ENCODE measurements around the gene EMC10. TPM values are rescaled to one million over a fixed set of nuclear protein-coding genes. Genes with fewer than 3 reads are reported as not detected.

EMC10 gene
- total and polyA plus RNA-seq, 10 of the 15 experiments (the other 5 are each of a cell fraction or from before 2014, with no cell fraction given), result 2.5 to 77.3 (median 20.3) TPM

- no peaks in the 10 kb centered on the region for H3K9me3 ChIP-seq (replicated peaks; ENCODE audit: control insufficient read depth, insufficient read depth, low read length)
- TF ChIP-seq CHD2 (IDR thresholded peaks at IDR 0.05; ENCODE audit: borderline replicate concordance, low read depth, low read length) (no peak), EZH2 (IDR thresholded peaks at IDR 0.05; ENCODE audit: borderline replicate concordance, control insufficient read depth, low read depth, low read length) (no peak), IRF4 (IDR thresholded peaks at IDR 0.05; ENCODE audit: low read depth, low read length) (no peak), USF1 (IDR thresholded peaks at IDR 0.05; ENCODE audit: borderline replicate concordance, extremely low read length, insufficient read depth, low read depth, low read length) (no peak), BCLAF1 (IDR thresholded peaks at IDR 0.05) (no peak), MTA2 (IDR thresholded peaks at IDR 0.05; ENCODE audit: low read depth) (no peak)
- no peak overlapping the region for H3K4me3 ChIP-seq
- H3K27me3 ChIP-seq (replicated peaks in 1 of 2; ENCODE audit: control insufficient read depth in 2 of 2, insufficient read depth in 2 of 2, low read length in 1 of 2), result no peaks in the 10 kb centered on the region
- no peaks in the 10 kb centered on the region for H3K36me3 ChIP-seq (ENCODE audit: control insufficient read depth in 2 of 2, insufficient read depth in 2 of 2, low read length in 1 of 2)
- H3K4me1 ChIP-seq (ENCODE audit: control insufficient read depth, insufficient read depth, low read length), result peaks cover 4% of the 10 kb centered on the region
- intact Hi-C loops (cut with micrococcal nuclease; ENCODE audit: unreplicated experiment), result no loop called here
- DNase-seq (ENCODE audit: low read depth, low spot score) (no peak), FAIRE-seq (no peak), ATAC-seq (no peak)
- ChIA-PET POLR2A (interaction anchor here (0.6 to 1.0 kb wide), 2 partner anchors 109 to 309 kb away, joined by 3 to 8 read pairs; no protein-coding TSS in a partner anchor), SMC1A (ENCODE audit: uncharacterized antibody, unreplicated experiment) (interaction anchor here (0.9 kb wide), 1 partner anchor 109 kb away, joined by 3 read pairs; no protein-coding TSS in a partner anchor), RAD21 (ENCODE audit: unreplicated experiment) (no interaction called here), CTCF (interaction anchor here (0.6 to 1.5 kb wide), 4 partner anchors 51 to 471 kb away, joined by 3 to 6 read pairs (median 4); no protein-coding TSS in a partner anchor)
- no peaks in the 10 kb centered on the region for H4K20me1 ChIP-seq (ENCODE audit: control insufficient read depth, insufficient read depth)
- WGBS (ENCODE audit: insufficient coverage, insufficient replicate concordance, low lambda C conversion rate, missing lambda C conversion rate), result 44% methylated on average over 29 of the region's 29 CpGs
- no peak overlapping the region for H2AFZ ChIP-seq (ENCODE audit: control insufficient read depth, low read depth, low read length)
- BruUV-seq (replicated peaks), result no TSS peak
- no peak overlapping the region for H3K9ac ChIP-seq (ENCODE audit: control insufficient read depth, insufficient read depth, low read length)
- H3K4me2 ChIP-seq (ENCODE audit: control insufficient read depth, insufficient read depth), result no peak overlapping the region
- in situ Hi-C loops (cut with MboI), result no loop called here
- no peak overlapping the region for H3K27ac ChIP-seq (ENCODE audit: control insufficient read depth, insufficient read depth)
- H3K79me2 ChIP-seq (ENCODE audit: control insufficient read depth, insufficient read depth, low read length), result no peaks in the 10 kb centered on the region
Observed at GRCh38 chr19:50465986-50466705, 10.2 kb upstream of the EMC10 start.
